ENCODE measurements around the gene GPHN. TPM values are rescaled to one million over a fixed set of nuclear protein-coding genes. Genes with fewer than 3 reads are reported as not detected.
"Not testable (repeated sequence)": the region's sequence is repeated elsewhere in the genome, so short reads cannot be mapped to it uniquely, and the experiment has no call there.

GPHN gene
- total RNA-seq, 1 experiment from 2014 or later = 11.3 TPM

- no TSS peak for BruUV-seq (replicated peaks)
- no peaks in the 10 kb centered on the region for H3K27me3 ChIP-seq (replicated peaks; ENCODE audit: control insufficient read depth, insufficient read depth, low read length)
- Mint-ChIP-seq H3K36me3 (ENCODE audit: insufficient read depth, unreplicated experiment) (no peaks in the 10 kb centered on the region), H3K27ac (ENCODE audit: unreplicated experiment) (no peak overlapping the region), H3K9me3 (ENCODE audit: unreplicated experiment) (no peaks in the 10 kb centered on the region), H3K4me3 (ENCODE audit: unreplicated experiment) (no peak overlapping the region), H3K27me3 (ENCODE audit: insufficient read depth, unreplicated experiment) (no peaks in the 10 kb centered on the region), H3K4me1 (ENCODE audit: low read depth, unreplicated experiment) (no peaks in the 10 kb centered on the region)
- H3K9me3 ChIP-seq = no peaks in the 10 kb centered on the region
- intact Hi-C loops (cut with micrococcal nuclease; ENCODE audit: unreplicated experiment) = no loop called here
- H3K36me3 ChIP-seq (ENCODE audit: control insufficient read depth, insufficient read depth, low read length) = no peaks in the 10 kb centered on the region
- no peak overlapping the region for H3K4me3 ChIP-seq (ENCODE audit: low read depth, low read length)
- POLR2A ChIA-PET = no interaction called here
- H3K4me1 ChIP-seq = no peaks in the 10 kb centered on the region
- CTCF ChIA-PET = no interaction called here
- DNase-seq = no peak
- no peak for TF ChIP-seq CTCF (IDR thresholded peaks at IDR 0.05; ENCODE audit: insufficient read depth in 1 of 2, low read depth in 1 of 2, low read length in 1 of 2, severe bottlenecking in 1 of 2, unreplicated experiment in 1 of 2)
Measured at GRCh38 chr14:67059596-67059995, 551.6 kb downstream of the GPHN start.

GRCh38 chr14:67060546-67060945 is 552.6 kb downstream of the GPHN start:
- no peak for TF ChIP-seq CTCF (IDR thresholded peaks at IDR 0.05; ENCODE audit: insufficient read depth in 1 of 2, low read depth in 1 of 2, low read length in 1 of 2, severe bottlenecking in 1 of 2, unreplicated experiment in 1 of 2)

GRCh38 chr14:67067070-67067814 is 559.3 kb downstream of the GPHN start:
- intact Hi-C loops (cut with micrococcal nuclease; ENCODE audit: unreplicated experiment); H3K36me3 ChIP-seq (ENCODE audit: control insufficient read depth, insufficient read depth, low read length); H3K9me3 ChIP-seq; H3K27ac Mint-ChIP-seq (ENCODE audit: unreplicated experiment); POLR2A ChIA-PET; H3K27me3 Mint-ChIP-seq (ENCODE audit: insufficient read depth, unreplicated experiment); H3K4me1 Mint-ChIP-seq (ENCODE audit: low read depth, unreplicated experiment); CTCF ChIA-PET; H3K4me3 Mint-ChIP-seq (ENCODE audit: unreplicated experiment); H3K4me1 ChIP-seq; H3K4me3 ChIP-seq (ENCODE audit: low read depth, low read length); BruUV-seq (replicated peaks); H3K36me3 Mint-ChIP-seq (ENCODE audit: insufficient read depth, unreplicated experiment); H3K27me3 ChIP-seq (replicated peaks; ENCODE audit: control insufficient read depth, insufficient read depth, low read length); H3K9me3 Mint-ChIP-seq (ENCODE audit: unreplicated experiment): not testable (repeated sequence)
- peak; percentile 3 to 52 for DNase-seq

More at GRCh38 chr14:67060546-67060945, 552.6 kb downstream of the GPHN start:
- BruUV-seq (replicated peaks) = no TSS peak
- Mint-ChIP-seq H3K27me3 (ENCODE audit: insufficient read depth, unreplicated experiment) (no peaks in the 10 kb centered on the region), H3K36me3 (ENCODE audit: insufficient read depth, unreplicated experiment) (no peaks in the 10 kb centered on the region), H3K9me3 (ENCODE audit: unreplicated experiment) (no peaks in the 10 kb centered on the region), H3K27ac (ENCODE audit: unreplicated experiment) (no peak overlapping the region), H3K4me3 (ENCODE audit: unreplicated experiment) (no peak overlapping the region), H3K4me1 (ENCODE audit: low read depth, unreplicated experiment) (no peaks in the 10 kb centered on the region)
- Histone ChIP-seq H3K27me3 (replicated peaks; ENCODE audit: control insufficient read depth, insufficient read depth, low read length) (no peaks in the 10 kb centered on the region), H3K4me3 (ENCODE audit: low read depth, low read length) (no peak overlapping the region), H3K9me3 (no peaks in the 10 kb centered on the region), H3K36me3 (ENCODE audit: control insufficient read depth, insufficient read depth, low read length) (no peaks in the 10 kb centered on the region), H3K4me1 (no peaks in the 10 kb centered on the region)
- intact Hi-C loops (cut with micrococcal nuclease; ENCODE audit: unreplicated experiment) = no loop called here
- no peak for DNase-seq
- ChIA-PET CTCF (no interaction called here), POLR2A (no interaction called here)
